IMR-90 (cell line): ENCODE results near the gene MAGI2. TPM values are rescaled to one million over a fixed set of nuclear protein-coding genes. Genes with fewer than 3 reads are reported as not detected.

Experiments
- ATAC-seq: fragments of 200-7000 bp; cut with Tn5 transposase; 2 replicates; pipeline ENCODE4 v1.9.1; 2020; ENCODE audit warnings: low read depth, mild to moderate bottlenecking, moderate library complexity
- BruUV-seq: library from RNA; stranded (reverse); fragments of 400-500 nt; replicated peaks from 2 replicates; lab custom pipeline; 2021; lab: Mats Ljungman, UMichigan
- CTCF ChIA-PET: fragments of 300-600 bp; formaldehyde crosslinking; extraction: SDS; loops from one replicate; lab custom pipeline; 2021; ENCODE audit warnings: antibody characterized with exemption; lab: Yijun Ruan, JAX
- POLR2A ChIA-PET: fragments of 300-600 bp; sonication (Branson Sonifier 250); formaldehyde crosslinking; loops from one replicate; lab custom pipeline; 2022; ENCODE audit warnings: antibody characterized with exemption; ENCODE audit not compliant: unreplicated experiment; lab: Charles Lee
- DNase-seq: peaks from one replicate; pipeline ENCODE4 v3.0.0; 2013
- H2AFZ ChIP-seq: replicated peaks from 2 replicates; pipeline ENCODE3; 2013; ENCODE audit warnings: low read length, mild to moderate bottlenecking; ENCODE audit not compliant: poor library complexity
- H2AK5ac ChIP-seq: 2 replicates; pipeline ENCODE4 v1.6.1; 2013; ENCODE audit warnings: low read depth, low read length, inconsistent platforms
- H2AK9ac ChIP-seq: replicated peaks from 2 replicates; pipeline ENCODE3; 2013; ENCODE audit warnings: mild to moderate bottlenecking, low read depth, low read length, moderate library complexity; ENCODE audit not compliant: poor library complexity
- H2BK120ac ChIP-seq: 2 replicates; pipeline ENCODE4 v1.6.1; 2013; ENCODE audit warnings: low read depth, low read length, inconsistent platforms
- H2BK15ac ChIP-seq: 3 replicates; pipeline ENCODE4 v1.6.1; 2013; ENCODE audit warnings: low read depth, low read length, inconsistent platforms
- H2BK20ac ChIP-seq: 2 replicates; pipeline ENCODE4 v1.6.1; 2013; ENCODE audit warnings: low read depth, mild to moderate bottlenecking, inconsistent platforms, low read length, moderate library complexity
- H2BK5ac ChIP-seq: 2 replicates; pipeline ENCODE4 v1.6.1; 2013; ENCODE audit warnings: mild to moderate bottlenecking, low read depth, low read length, inconsistent platforms; ENCODE audit not compliant: poor library complexity, severe bottlenecking
- H3K14ac ChIP-seq: replicated peaks from 2 replicates; pipeline ENCODE4 v1.6.1; 2013; ENCODE audit warnings: low read depth, low read length, inconsistent platforms
- H3K18ac ChIP-seq: 2 replicates; pipeline ENCODE4 v1.6.1; 2013; ENCODE audit warnings: low read depth, low read length, control low read depth
- H3K23ac ChIP-seq: 2 replicates; pipeline ENCODE4 v1.6.1; 2013; ENCODE audit warnings: low read depth, low read length, inconsistent platforms
- H3K27ac ChIP-seq: 2 replicates; pipeline ENCODE4 v1.5.1; 2013; ENCODE audit warnings: mild to moderate bottlenecking, control low read depth, low read length; ENCODE audit not compliant: insufficient read depth
- H3K27me3 ChIP-seq: 2 replicates; pipeline ENCODE4 v1.6.1; 2013; ENCODE audit warnings: low read length; ENCODE audit not compliant: control insufficient read depth, insufficient read depth
- H3K36me3 ChIP-seq: 2 replicates; pipeline ENCODE4 v1.6.1; 2013; ENCODE audit warnings: low read length, mixed read lengths; ENCODE audit not compliant: control insufficient read depth, insufficient read depth
- H3K4ac ChIP-seq: 2 replicates; pipeline ENCODE4 v1.6.1; 2013; ENCODE audit warnings: low read depth, low read length, inconsistent platforms
- H3K4me1 ChIP-seq: 2 replicates; pipeline ENCODE4 v1.6.1; 2013; ENCODE audit warnings: low read length, mixed read lengths; ENCODE audit not compliant: control insufficient read depth, insufficient read depth
- H3K4me2 ChIP-seq: 2 replicates; pipeline ENCODE4 v1.6.1; 2013; ENCODE audit warnings: low read depth, mild to moderate bottlenecking, control low read depth, low read length, moderate library complexity
- H3K4me3 ChIP-seq: 2 replicates; pipeline ENCODE4 v1.5.1; 2013; ENCODE audit warnings: low read depth, mild to moderate bottlenecking, control low read depth, low read length, moderate library complexity; ENCODE audit not compliant: insufficient read depth
- H3K56ac ChIP-seq: 2 replicates; pipeline ENCODE4 v1.6.1; 2013; ENCODE audit warnings: low read length, inconsistent platforms; ENCODE audit not compliant: insufficient read depth; ENCODE audit errors: extremely low read depth
- H3K79me1 ChIP-seq, 2 experiments: 2 replicates each; pipeline ENCODE4 v1.6.1; 2013; ENCODE audit warnings: low read length in 2 of 2, inconsistent platforms in 1 of 2, low read depth in 1 of 2
- H3K9ac ChIP-seq: 2 replicates; pipeline ENCODE4 v1.6.1; 2013; ENCODE audit warnings: low read depth, low read length, control low read depth
- H3K9me1 ChIP-seq: 2 replicates; pipeline ENCODE4 v1.6.1; 2013; ENCODE audit warnings: low read length, inconsistent platforms; ENCODE audit not compliant: insufficient read depth
- H3K9me3 ChIP-seq: 2 replicates; pipeline ENCODE4 v1.6.1; 2013; ENCODE audit warnings: low read length; ENCODE audit not compliant: control insufficient read depth, insufficient read depth
- H4K20me1 ChIP-seq: 2 replicates; pipeline ENCODE4 v1.6.1; 2013; ENCODE audit warnings: low read length, inconsistent platforms; ENCODE audit not compliant: insufficient read depth
- H4K5ac ChIP-seq: 2 replicates; pipeline ENCODE4 v1.6.1; 2013; ENCODE audit warnings: mild to moderate bottlenecking, low read depth, low read length, control low read depth
- H4K8ac ChIP-seq, 2 experiments: 2 replicates each; pipeline ENCODE4 v1.6.1; 2013; ENCODE audit warnings: low read depth in 2 of 2, low read length in 2 of 2, control low read depth in 1 of 2, inconsistent platforms in 1 of 2
- H4K91ac ChIP-seq: 2 replicates; pipeline ENCODE4 v1.6.1; 2013; ENCODE audit warnings: low read depth, low read length, inconsistent platforms; ENCODE audit not compliant: insufficient read depth
- MAFK ChIP-seq: IDR thresholded peaks from 2 replicates; pipeline ENCODE4 v1.6.1; 2012; ENCODE audit warnings: low read depth, low read length, improper control_type of control experiment
- WGBS, 2 experiments: methylation state at CpG; one replicate each; pipeline versions ENCODE4 v1.1.5 to v1.1.7; 2013; ENCODE audit warnings: missing lambda C conversion rate in 2 of 2; ENCODE audit not compliant: insufficient read length in 1 of 2; ENCODE audit errors: extremely low coverage in 2 of 2; 5-methylcytosine and 5-hydroxymethylcytosine counted together
- dilution Hi-C: fragments of 300-500 bp; cut with HindIII; formaldehyde crosslinking; loops from one replicate; pipeline ENCODE4 v1.14.3; 2018; ENCODE audit warnings: low sequenced_read_pairs; ENCODE audit not compliant: unreplicated experiment
- in situ Hi-C: fragments of 300-500 bp; cut with MboI; formaldehyde crosslinking; loops from 3 replicates; pipeline ENCODE4 v1.14.3; 2019; ENCODE audit warnings: low sequenced_read_pairs, inconsistent platforms, mixed read lengths
- intact Hi-C: fragments of 100-400 bp; cut with micrococcal nuclease; formaldehyde crosslinking; loops from 2 replicates; pipeline ENCODE4 v1.10.0; 2022
- polyA plus RNA-seq, 3 experiments: library from polyadenylated mRNA; depleted of rRNA; stranded (reverse); fragments of >200 nt; gene quantifications; 2 replicates each; pipeline ENCODE4 v1.2.3, GENCODE V29; 2012; ENCODE audit warnings: low replicate concordance in 1 of 3
- total RNA-seq: library from RNA; depleted of rRNA; stranded (reverse); fragments of >200 nt; gene quantifications from 2 replicates; pipeline ENCODE4 v1.2.3, GENCODE V29; 2012

The MAGI2 gene
- total and polyA plus RNA-seq, 2 of the 4 experiments (the other 2 are of a cell fraction): 2.5 to 17.9 TPM

DNA sequence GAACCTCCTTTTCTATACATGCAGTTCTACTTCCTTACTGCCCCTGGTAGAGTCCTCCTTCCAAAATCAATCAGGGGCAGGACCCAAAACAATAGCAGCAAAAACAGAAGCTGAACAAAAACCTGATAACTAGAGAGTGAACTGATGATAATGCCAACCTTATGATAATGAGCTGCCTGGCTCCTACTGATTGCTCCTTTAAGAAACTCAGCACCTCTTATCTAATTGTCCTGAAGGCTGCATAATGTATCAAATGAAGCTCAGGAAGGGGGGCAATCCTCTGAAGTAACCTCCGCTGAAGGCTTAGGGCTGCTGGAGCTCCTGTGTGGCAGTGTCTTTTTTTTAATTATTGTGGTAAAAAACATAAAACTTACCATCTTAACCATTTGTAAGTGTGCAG lies 1397.9 kb downstream of the MAGI2 start:
- Histone ChIP-seq H3K4ac (no peak overlapping the region), H3K9me1 (no peaks in the 10 kb centered on the region), H2BK5ac (no peak overlapping the region), H3K27me3 (no peaks in the 10 kb centered on the region), H3K36me3 (no peaks in the 10 kb centered on the region), H3K9ac (no peak overlapping the region), H3K56ac (no peak overlapping the region), H2AK5ac (no peak overlapping the region), H2BK120ac (no peak overlapping the region), H3K4me1 (no peaks in the 10 kb centered on the region), H3K18ac (no peak overlapping the region), H3K27ac (no peak overlapping the region), H2AK9ac (no peak overlapping the region), H3K4me2 (no peak overlapping the region), H4K91ac (no peak overlapping the region), H3K79me1 (no peaks in the 10 kb centered on the region), H4K8ac (no peak overlapping the region), H4K5ac (no peak overlapping the region), H2AFZ (no peak overlapping the region), H4K20me1 (no peaks in the 10 kb centered on the region), H3K23ac (no peak overlapping the region), H2BK15ac (no peak overlapping the region), H3K4me3 (no peak overlapping the region), H3K9me3 (no peaks in the 10 kb centered on the region), H2BK20ac (no peak overlapping the region), H3K14ac (no peak overlapping the region)
- no CpG with 5 or more reads among the region's 1 CpG for WGBS, 2 experiments
- in situ Hi-C loops (no loop called here), intact Hi-C loops (no loop called here), dilution Hi-C loops (no loop called here)
- no peak for ATAC-seq
- no peak for DNase-seq
- BruUV-seq: no TSS peak
- POLR2A ChIA-PET: no interaction called here
- no peak for TF ChIP-seq MAFK
- CTCF ChIA-PET: no interaction called here
